HG02840 (cell line): Measurements from ENCODE around the gene ADA.

Source experiments
- ATAC-seq: cut with Tn5 transposase; IDR thresholded peaks from one replicate; pipeline ENCODE4 v1.9.1; 2021; ENCODE audit warnings: mild to moderate bottlenecking, moderate library complexity, moderate number of reproducible peaks; ENCODE audit not compliant: unreplicated experiment, low FRiP score

ADA gene

DNA sequence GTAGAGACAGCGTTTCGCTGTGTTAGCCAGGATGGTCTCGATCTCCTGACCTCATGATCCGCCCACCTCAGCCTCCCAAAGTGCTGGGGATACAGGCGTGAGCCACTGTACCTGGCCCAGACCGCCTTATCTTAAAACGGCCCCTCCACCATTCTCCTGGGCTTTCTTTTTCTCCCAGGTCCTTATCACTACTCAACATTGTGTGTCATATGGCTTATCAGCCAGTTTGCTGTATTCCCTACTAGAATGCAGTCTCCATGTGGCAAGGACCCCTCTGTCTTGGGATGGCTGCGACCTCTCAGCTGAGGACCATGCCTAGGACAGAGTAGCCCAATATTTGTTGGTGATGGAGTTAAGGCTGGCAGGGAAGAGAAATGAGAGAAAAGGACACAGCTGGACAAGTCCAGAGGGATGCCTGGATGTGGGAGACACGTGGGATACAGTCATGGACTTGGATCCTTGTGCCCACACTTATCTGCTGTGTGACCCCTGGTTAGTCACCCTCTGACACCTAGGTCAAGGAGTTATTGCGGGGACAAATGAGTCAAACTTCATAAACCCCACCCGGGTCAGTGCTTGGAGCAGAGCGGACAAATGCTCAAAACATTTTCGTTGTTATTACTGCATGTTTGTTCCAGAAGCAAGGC, 24.0 kb downstream of the ADA start:
- ATAC-seq: no peak

GRCh38 chr20:44626278-44626677, 25.2 kb downstream of the ADA start:
- no peak for ATAC-seq

DNA sequence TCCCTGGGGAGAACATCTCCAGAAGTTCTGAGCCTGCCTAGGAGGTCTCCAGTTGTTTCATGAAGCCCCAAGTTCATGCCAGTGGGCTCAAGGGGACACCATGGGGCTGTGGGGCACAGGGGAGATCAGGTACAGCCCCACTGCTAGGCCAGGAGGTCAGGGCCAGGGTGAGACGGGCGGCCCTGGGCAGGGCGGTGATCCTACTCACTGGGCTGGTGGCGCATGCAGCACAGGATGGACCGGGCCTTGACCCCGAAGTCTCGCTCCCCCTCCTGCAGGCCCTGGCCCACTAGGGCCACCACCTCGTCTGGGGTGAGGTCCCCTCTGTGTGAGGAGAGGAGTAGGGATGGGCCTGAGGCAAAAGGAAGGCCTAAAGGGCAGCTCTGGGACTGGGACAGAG, 26.1 kb downstream of the ADA start:
- ATAC-seq: no peak

DNA sequence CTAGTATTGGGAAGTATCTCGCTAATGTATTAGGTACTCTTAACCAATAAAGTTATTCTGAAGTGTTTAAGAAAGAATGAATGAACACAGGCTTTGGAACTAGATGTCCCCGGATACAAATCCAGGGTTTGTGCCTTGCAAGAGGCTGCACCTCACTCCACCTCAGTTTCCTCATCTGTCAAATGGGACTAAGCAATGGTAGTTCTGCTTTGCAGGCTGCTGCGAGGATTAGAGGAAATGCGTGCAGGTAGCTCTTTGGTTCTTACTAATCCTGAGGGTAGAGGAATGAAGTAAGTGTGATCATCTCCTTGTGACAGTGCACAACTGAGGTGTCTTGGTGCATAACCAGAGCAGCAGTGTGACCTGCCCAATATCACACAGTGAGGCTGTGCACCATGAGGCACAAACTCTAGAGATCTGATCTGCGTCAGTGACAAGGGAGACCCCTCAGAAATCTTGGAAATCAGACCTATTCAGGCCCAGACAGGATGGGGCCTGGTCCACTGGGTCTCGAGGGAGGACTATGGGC, 26.7 kb downstream of the ADA start:
- no peak for ATAC-seq

- ATAC-seq: no peak
These were observed 27.3 kb downstream of the ADA start for GRCh38 chr20:44624152-44624551.

DNA sequence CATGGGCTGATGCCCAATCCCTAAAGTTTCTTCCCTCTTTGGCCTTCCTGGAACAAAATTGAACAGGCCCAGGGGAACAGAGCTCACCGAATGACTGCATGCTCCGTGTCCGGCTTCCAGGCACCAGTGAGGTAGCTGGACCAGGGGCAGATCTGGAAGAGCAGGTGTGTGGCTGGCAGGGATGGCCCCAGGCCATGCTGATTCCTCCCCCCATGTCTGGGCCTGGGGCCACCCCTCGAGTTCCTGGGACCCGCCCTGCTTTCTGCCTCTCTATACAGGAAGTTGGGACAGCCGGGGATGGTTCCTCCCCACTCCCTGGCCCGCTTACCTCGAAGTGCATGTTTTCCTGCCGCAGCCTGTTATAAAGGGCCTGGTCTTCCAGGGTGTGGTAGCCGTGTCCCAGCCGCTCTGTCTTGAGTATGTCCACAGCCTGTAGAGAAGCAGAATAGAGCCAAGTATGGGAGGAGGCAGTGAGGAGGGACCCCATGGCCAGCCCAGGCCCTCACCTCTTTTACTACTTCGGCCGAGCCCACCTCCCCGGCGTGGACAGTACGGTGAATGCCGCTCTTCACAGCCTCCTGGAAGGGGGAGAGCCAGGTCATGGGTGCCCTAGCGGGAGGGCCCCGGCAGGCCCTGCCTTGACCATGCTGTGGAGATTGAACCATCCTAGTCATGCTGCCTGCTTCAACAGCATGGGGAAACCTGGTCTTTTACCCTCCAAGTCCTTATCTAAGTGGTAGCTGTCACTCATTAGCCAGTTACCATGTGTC, 28.8 kb downstream of the ADA start:
- ATAC-seq: no peak

DNA sequence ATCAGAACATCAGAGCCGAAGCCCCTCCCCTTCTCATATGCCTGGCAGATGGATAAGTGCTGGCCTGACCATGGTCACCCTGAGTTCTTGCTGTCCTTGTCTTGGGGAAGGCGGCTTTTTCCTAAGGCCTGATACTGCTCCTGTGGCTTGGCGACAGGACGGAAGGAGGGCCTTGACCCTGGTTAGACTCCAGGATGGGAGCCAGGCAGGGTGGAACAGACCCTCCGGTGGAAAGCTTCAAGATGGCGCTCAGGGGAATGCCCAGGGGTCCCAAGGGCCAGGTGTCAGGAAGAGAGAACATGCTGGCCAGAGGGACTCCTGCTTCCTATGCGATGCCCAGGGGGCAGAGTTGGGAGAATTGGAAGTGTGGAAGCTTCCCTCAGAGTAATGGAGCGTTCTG, 29.6 kb downstream of the ADA start:
- no peak for ATAC-seq

DNA sequence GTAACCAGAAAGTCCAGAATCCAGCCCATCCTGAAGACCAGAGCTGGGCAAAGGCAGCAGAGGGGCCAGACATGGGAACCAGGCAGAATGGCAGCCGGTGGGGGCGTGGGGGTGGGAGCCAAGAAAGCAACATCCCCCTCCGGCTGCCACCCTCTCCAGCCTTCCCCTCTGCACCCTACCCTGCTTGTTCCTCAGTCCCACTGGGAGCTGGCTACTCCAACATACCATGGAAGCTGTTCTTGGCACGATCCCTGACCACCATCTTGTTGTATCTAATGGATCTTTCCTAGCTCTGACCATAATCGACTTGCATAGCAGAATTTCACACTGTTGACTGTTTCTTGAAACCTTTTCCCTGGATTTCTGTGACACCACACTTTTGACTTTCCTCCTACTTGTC, 30.2 kb downstream of the ADA start:
- ATAC-seq: no peak

DNA sequence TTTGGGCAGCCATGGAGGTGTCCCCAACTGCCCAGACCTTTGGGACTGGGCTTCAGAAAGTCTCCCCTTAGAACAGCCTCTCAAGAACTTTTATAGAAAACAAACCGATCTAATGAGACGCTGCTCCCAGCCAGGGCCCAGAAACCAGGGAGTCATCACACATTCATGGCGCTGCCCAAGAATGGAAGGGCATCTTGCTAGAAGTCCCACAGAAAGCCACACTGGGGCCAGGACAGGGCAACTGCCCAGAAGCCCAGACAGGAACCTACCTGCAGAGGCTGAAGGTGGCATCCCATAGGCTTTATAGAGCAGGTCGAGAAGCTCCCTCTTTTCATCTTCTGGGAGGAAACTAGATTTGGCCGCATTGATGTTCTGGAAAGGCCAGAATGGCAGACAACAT, 31.5 kb downstream of the ADA start:
- ATAC-seq: no peak

- ATAC-seq: no peak
These were observed 32.2 kb downstream of the ADA start for GRCh38 chr20:44619294-44619693.

DNA sequence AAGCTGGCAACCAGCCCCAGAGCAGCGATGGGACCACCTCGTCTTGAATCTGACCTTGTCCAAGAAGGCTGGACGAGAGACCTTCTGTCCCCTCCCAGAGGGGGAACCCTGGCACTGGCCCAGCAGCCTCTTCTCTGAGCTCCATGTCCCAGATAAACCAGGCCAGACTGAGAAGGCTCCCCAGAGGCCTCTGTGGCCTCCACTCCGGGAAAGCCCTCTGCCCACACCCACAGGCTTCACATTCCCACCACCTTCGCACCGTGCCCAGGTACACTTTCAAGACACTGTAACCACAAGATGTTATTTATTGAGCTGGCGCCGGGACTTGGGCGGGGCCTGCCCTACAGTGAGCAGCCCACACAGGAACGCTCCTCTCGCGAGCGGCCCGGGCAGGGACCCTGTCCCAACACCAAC, 33.2 kb downstream of the ADA start:
- ATAC-seq: no peak

GRCh38 chr20:44616604-44616964, 34.9 kb downstream of the ADA start:
- ATAC-seq: no peak

DNA sequence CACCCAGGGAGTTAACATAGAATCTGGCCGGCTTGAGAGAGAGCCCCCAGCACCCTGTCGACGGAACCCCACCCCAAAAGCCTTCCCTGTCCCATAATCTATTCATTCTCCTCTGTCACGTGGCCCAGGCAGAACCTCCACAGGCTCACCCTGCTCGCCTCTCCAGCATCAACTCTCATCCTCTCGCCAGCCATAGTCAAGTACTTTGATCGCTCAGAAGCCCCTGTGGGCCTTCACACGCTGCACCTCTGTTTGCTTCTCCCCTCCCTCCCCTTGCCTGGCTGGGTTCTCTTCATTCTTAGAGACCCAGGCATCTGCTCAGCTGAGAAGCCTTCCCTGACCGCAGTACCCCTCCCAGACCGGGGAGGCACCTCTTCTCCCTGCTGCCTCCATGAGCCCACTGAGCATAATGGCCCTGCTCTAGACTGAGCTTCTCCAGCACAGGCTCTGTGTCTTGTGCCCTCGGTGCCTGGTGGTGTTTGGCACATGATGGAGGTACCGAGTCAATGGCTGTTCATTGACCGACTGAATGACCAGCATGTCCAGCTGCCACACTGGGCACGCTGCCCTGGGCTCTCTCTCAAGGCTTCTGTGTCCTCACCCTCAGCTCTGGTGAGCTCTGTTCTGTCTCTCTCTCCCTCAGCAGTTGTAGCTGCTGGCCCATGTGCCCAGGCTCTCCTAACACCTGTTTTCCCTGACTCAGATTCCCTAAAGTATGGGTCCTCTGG, 35.5 kb downstream of the ADA start:
- ATAC-seq: no peak

DNA sequence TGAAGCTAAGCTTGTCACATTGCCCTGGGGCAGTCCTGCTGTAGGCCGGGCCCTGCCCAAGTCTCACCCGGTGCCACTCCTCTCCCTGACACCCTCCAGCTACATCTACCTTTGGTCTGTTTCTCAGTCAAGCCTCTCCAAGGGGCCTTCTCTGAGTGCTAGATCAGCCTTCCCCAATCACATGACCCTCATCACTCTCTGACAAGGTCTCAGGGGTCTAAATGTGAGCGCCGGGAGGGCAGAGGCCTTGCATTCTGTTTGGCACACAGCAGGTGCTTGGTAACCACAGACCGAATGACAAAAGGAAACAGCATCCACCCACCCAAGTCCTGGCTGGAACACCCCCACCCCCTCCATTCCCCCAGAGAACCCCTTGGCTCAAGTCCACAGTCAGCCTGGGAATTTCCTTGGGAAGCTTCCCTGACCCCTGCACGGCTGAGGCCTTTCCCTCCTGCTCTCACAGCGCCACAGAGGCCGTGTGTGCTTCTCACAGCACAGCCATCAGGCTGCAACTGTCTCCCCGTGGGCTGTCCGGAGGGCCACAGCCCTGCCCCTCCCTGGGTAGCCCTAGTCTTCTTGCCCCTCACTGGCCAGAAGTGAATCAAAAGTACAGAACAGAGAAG, 36.2 kb downstream of the ADA start:
- no peak for ATAC-seq

GRCh38 chr20:44614525-44614924, 37.0 kb downstream of the ADA start:
- no peak for ATAC-seq

DNA sequence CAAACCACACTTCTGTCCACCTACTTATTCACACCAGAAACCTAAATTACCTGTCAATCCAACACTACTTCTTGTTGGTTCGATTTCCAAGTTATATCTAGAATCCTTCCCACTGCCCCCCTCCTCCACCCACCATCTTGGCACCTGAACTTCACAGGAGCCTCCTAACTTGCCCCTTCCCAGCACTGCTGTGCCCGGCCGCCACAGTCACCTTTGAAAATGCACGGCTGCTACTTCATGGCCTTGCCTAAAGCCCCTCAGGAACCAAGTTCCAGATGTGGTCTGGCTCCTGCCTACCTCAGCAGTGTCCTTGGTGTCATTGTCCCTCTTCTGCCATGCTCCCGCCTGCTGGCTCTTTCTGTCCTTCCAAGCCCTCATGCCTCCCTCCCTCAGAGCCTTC, 37.9 kb downstream of the ADA start:
- ATAC-seq: no peak

- no peak for ATAC-seq
These were observed 41.1 kb downstream of the ADA start for GRCh38 chr20:44610313-44610962.

DNA sequence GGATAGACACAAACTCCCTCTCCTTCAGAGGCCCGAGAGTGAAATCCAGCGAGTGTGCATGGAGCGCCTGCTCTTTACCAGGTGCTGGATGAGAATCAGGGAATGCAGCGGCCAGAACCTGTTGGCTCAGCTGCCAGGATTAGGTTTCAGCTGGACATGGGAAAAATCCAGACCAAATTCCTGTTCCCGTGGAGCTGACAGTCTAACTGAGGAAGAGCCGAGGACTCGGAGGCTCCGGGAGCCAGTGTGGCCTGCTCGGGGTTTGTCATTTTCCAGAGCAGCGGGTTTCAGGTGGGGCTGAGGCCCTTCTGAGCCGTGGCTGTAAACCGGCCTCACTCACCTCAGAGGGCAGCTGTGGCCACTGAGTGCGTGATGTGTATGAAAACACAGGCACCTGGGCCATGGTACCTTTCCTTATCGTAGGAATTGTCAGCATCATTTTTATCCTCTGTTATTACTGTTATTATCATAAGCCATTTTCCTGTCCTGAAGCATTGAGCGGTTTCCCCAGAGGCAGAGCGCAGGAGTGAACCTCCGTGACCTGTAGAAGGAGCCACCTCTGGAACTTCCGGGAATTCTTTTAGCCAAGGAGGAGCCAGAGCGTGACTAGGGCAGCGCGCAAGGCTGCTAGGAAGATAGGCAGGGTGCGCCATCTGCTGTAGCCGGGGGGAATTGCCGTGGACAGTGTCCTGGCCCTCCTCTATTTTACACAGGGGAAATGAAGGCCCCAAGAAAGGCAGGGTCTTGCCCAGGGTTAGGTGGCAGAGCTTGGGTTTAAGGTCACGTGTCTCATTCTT, 41.8 kb downstream of the ADA start:
- no peak for ATAC-seq

- ATAC-seq: no peak
These were observed 42.4 kb downstream of the ADA start for GRCh38 chr20:44609006-44609515.
